HG03095 (cell line): ENCODE measurements around the gene LRRC2.
"Not testable (repeated sequence)": the region's sequence is repeated elsewhere in the genome, so short reads cannot be mapped to it uniquely, and the experiment has no call there.

ENCODE experiments used
- ATAC-seq: cut with Tn5 transposase; IDR thresholded peaks from one replicate; pipeline ENCODE4 v1.9.1; 2021; ENCODE audit warnings: moderate library complexity; ENCODE audit not compliant: unreplicated experiment

LRRC2 gene

GRCh38 chr3:46558184-46559043, 7.7 kb downstream of the LRRC2 start:
- ATAC-seq: peak; percentile 95

DNA sequence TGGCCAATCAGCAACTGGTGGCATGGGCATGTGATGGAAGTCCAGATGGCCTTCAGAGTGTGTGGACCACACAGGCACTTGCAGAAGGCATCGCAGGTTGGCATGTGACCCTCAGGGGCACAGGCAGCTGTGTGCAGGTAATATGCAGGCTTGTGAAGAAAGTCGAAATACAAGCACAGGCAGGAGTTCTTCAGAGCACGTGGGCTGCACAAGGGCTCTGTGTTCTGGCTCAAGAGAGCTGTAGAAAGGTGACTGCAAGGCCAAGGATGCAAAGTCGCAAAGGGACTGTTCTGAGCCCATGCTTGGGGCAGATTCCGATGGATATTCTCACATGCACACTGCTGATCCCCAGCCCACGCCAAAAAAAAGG, 8.3 kb downstream of the LRRC2 start:
- ATAC-seq: no peak

DNA sequence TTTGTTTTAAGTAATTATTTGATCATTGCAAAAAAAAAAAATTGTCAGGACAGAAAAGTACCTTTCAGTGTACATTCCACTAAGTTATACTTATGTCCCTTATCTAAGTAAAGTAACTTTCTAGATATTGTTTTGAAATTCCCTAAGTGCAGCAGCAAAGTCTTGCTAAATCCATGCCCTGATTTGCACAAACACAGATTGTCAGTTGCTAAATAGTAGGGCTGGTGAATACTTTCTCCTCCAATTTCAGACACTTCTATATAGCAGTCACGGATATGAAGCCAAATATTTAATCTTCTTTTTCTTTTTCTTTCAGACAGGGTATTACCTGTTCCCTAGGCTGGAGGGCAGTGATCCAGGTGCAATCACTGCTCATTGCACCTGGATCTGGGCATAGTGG, 12.9 kb downstream of the LRRC2 start:
- ATAC-seq: no peak

DNA sequence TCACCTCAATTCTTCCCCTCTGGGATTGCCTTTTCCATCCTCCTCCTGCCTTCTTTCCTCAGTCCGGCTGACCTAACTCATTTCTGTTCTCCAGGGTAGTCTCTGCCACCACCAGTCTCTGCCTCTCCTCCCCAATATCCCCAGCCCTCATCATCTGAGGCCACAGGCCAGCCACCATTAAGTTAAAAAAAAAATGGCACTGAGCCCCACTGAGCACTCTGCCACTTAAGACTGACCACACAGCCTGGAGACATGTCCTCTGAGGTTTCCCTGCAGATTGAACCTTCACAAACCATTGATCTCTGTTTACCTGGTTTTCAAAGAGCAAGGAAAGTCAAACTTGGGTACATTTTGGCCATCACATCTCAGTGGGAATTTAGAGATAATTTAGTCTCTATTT, 13.6 kb downstream of the LRRC2 start:
- ATAC-seq: no peak

DNA sequence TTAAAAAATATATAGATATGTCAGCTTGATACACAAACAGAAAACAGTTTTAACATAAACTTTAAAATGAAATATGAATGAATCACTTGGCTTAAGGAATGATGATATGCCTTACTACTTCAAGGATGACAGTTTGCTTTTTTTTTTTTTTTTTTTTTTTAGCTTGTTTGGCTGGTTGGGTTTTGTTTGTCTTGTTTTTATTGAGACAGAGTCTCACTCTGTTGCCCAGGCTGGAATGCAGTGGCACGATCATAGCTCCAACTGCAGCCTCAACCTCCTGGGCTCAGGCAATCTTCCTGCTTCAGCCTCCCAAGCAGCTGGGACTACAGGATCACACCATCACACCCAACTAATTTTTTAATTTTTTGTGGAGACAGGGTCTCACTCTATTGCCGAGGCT, 14.5 kb downstream of the LRRC2 start:
- no peak for ATAC-seq

GRCh38 chr3:46549989-46550388, 16.1 kb downstream of the LRRC2 start:
- ATAC-seq: no peak

DNA sequence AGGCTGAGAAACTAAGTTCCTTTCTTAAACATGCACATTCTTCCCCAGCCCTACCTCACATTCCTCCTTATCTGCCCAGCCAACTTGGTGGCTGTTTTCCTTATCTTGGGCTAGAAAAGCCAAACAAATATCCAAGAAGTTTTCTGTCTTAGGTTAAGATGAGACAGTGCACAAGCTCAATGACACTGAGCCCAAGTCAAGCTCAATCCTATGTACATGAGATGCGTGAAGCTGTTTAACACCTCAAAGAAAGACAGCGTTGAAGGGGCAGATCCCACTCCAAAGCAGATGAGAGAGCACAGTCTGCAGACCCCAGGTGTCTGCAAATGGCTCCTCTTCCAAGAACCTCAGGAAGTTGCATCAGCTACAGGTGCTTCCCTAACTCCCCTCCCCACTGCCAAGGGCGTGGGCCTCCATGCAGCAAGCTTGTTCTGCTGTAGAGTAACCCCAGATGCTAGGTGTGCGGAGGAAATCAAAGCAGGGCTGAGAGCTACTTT, 16.6 kb downstream of the LRRC2 start:
- no peak for ATAC-seq

DNA sequence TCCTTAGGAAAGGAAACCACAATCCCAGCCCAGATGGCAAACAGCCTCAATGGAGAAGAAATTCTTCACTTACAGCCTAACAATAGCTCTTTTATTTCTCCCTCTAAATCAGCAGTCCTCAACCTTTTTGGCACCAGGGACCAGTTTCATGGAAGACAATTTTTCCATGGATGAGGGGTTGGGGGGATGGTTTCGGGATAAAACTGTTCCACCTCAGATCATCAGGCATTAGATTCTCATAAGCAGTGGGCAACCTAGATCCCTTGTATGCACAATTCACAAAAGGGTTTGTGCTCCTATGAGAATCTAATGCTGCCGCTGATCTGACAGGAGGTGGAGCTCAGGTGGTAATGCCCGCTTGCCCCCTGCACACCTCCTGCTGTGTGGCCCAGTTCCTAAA, 17.5 kb downstream of the LRRC2 start:
- ATAC-seq: not testable (repeated sequence)

GRCh38 chr3:46546896-46547440, 19.1 kb downstream of the LRRC2 start:
- no peak for ATAC-seq

- ATAC-seq: no peak
Observed at GRCh38 chr3:46545818-46546630, 20.1 kb downstream of the LRRC2 start.

DNA sequence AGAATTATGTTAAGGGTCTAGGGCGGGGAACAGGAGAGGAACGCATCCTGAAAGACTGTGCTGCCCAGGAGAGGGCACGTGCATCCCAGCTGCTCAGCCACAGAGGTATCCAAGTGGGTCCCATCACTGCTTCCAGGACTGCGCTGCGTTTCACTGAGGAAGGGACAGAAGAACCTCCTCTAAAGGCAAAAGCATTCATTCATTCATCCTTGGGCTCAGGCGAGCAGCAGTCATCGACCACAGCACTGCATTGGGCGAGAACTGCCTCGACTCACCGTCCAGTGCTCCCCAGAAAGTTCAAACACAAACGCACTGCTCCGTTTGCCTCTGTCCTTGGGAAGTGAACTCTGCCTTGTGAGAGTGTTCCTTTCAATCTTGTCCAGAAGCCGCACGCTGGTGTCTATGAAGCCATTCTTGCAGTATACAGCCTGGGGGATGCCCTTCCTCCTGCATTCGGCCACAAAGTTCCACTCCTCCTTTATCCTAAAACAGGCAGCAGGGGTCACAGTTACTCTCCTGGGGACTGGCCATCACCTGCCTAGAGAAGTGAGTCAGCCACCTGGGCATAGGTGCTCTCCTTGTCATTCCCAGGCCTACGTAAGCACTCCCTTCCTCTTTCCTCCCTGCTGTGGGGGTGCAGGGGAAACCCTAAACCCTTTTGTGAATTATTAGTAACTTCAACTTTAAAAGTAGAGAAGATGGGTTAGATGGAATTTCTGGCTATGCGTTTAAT, 21.2 kb downstream of the LRRC2 start:
- no peak for ATAC-seq

DNA sequence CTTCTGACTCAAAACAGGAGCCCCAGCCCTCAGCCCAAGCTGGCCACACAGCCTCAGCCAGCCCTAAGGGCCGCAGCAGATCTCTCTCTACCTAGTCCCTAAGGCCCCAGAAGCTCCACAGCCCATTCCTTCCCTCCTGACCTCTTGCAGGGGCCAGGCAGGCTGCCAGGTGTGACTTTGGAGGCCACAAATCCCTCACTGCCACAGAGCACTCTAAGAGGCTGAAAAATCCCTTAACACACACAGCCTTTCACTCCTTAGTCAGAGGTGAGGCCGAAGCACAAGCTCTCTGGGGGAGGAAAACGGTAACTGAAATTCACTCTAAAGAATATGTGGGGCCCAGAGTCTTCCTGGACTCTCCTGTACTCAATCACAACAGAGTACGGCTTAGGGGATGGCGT, 23.3 kb downstream of the LRRC2 start:
- no peak for ATAC-seq

DNA sequence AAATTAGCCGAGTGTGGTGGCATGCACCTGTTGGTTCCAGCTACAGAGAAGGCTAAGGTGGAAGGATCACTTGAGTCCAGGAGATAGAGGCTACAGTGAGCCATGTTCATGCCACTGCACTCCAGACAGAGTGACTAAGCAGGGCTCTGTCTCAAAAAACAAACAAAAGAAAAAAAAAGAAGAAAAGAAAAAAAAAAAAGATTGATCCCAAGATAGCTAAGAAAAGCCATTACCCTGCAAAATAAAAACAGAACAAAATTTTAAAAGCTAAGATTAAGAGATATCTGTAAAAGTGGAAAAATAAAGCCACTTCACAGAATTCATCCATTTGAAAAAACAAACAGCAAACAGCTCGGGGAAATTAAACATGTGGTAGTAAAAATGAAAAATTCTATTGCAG, 23.8 kb downstream of the LRRC2 start:
- no peak for ATAC-seq

DNA sequence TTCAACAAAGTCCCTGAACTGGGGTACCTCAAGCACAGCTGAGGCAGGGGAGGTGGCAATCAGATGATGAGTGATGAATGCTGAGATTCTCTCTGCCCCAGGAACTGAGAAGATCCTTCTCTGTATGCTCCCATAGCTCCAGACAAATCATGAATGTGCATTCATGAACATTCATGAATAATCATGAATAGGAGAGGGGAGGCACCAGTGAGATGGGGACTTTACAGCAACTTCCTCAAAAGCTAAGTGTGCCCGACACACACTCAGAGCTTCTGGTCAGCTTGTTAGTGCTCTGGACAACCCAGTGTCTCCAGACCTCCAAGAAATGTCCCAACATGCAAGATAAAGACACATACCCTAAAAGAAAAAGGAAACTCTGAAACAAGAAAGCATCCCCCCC, 24.3 kb downstream of the LRRC2 start:
- ATAC-seq: no peak

- ATAC-seq: no peak
Observed at GRCh38 chr3:46540550-46540949, 25.6 kb downstream of the LRRC2 start.

DNA sequence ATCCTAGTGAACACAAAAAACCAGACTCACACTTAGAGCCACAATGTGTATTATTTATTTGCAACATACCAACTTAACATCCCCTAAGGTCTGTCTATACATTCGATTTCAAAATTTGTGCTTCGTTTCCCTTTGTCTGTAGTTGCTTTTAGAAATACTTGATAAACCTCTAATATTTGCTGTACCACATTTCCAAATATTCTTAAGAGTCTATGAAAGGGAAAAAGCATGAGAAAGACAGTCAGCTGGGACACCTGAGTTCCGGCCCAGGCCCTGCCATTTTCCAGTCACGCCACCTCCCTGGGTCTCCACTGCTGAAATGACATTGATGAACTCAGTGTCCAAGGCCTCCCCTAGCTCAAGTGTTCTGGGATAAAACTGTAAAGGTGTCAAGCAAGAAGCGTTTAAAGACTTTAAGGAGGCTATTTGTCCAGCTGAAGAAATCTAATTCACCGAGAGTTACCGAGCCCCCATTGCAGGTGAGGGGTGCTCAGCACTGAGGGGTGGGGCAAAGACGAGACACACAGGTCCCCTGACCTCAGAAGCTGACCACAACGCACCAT, 26.6 kb downstream of the LRRC2 start:
- no peak for ATAC-seq

DNA sequence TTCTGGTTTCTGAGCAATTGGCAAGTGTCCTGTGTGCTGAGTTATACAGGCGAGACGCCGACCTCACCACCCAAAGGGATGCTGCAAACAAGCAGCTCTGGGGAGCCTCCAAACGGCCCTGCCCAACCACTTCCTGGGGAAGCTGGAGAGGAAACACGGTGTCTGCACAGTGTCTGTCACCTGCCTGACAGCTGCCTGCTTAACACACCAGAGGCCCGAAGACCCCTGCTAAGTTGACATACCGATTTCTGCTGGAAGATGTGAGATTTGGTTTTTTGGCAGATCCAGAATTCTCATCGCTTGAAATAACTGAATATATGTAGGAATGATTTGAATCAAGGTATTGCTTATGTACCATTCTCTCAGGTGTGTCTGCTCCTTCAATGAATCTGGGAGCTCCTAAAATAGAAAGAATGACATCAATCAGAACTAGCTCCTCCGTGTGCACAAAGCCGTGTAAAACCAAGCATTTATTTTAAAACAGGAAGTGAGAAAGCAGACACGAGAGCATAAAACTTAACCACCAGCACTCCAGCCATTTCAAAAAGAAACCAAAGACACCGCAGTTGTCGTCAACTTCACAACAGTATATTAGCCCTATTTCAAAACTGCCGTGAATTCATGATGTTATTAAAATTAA, 27.2 kb downstream of the LRRC2 start:
- peak; percentile 78 for ATAC-seq

DNA sequence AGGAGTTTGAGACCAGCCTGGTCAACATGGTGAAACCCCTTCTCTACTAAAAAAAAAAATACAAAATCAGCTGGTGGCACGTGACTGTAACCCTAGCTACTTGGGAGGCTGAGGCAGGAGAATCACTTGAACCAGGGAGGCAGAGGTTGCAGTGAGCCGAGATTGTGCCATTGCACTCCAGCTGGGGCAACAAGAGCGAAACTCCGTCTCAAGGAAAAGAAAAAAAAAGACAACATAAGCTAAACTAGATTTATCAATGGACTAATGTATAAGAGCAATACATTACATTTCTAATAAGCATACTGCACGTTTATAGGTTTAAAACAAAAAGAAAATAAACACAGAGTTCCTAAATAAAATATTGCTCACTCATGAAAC, 27.7 kb downstream of the LRRC2 start:
- not testable (repeated sequence) for ATAC-seq

- ATAC-seq: no peak
Observed at GRCh38 chr3:46537779-46538178, 28.3 kb downstream of the LRRC2 start.

DNA sequence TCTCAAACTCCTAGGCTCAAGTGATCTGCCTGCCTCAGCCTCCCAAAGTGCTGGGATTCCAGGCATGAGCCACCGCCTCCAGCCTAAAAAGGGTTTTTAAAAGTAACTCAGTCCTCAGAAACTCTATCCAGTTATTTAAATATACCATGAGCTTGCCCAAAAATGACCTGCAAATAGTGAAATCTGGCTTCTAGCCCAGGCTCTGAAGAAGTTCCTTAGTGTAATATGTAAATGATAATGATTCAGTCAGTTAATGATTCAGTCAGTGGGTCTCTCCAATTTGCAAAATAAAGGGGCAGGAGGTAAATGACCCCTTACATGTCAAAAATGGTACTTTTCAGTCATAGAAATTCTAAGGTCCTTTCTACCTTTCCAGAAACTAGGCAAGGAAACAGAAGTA, 28.8 kb downstream of the LRRC2 start:
- ATAC-seq: no peak
